Measurements from ENCODE around the gene HSD17B2.

Gene HSD17B2

DNA sequence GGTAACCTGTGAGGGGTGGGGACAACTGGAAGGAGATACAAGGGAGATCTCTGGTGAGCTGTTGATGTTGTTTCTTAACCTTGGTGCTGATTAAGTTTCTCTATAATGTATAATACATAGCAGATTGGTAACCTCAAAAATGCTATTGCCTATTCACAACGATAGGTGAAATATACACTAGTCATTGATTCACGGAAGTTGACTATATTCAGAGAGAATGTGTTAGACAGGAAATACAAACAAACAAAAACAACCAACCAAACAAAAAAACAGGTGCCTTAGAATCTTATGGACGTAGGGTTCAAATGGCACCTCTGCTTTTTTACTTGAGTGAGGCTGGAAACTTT is 21.5 kb downstream of the HSD17B2 start:
- Histone ChIP-seq H3K4me1 (ENCODE audit: insufficient read depth, low read length, poor library complexity, severe bottlenecking) (no peaks in the 10 kb centered on the region), H3K79me2 (ENCODE audit: insufficient read depth, low read length) (no peaks in the 10 kb centered on the region), H3K9ac (ENCODE audit: low read depth, low read length, poor library complexity, severe bottlenecking) (no peak overlapping the region), H2AFZ (ENCODE audit: low read length) (no peak overlapping the region), H3K9me3 (ENCODE audit: insufficient read depth, low read depth, low read length) (no peaks in the 10 kb centered on the region), H3K27me3 (ENCODE audit: insufficient read depth, low read length, poor library complexity, severe bottlenecking) (no peaks in the 10 kb centered on the region), H4K20me1 (ENCODE audit: insufficient read depth, low read length, poor library complexity, severe bottlenecking) (no peaks in the 10 kb centered on the region), H3K9me2 (replicated peaks; ENCODE audit: low read depth, low read length) (no peaks in the 10 kb centered on the region), H3K4me2 (ENCODE audit: low read depth, low read length, poor library complexity, severe bottlenecking) (no peak overlapping the region), H3K4me3 (ENCODE audit: low read length, poor library complexity, severe bottlenecking) (no peak overlapping the region), H3F3A (ENCODE audit: low read depth) (no peaks in the 10 kb centered on the region), H3K36me3 (ENCODE audit: insufficient read depth, low read length) (no peaks in the 10 kb centered on the region)
- TF ChIP-seq, protein P1, sequence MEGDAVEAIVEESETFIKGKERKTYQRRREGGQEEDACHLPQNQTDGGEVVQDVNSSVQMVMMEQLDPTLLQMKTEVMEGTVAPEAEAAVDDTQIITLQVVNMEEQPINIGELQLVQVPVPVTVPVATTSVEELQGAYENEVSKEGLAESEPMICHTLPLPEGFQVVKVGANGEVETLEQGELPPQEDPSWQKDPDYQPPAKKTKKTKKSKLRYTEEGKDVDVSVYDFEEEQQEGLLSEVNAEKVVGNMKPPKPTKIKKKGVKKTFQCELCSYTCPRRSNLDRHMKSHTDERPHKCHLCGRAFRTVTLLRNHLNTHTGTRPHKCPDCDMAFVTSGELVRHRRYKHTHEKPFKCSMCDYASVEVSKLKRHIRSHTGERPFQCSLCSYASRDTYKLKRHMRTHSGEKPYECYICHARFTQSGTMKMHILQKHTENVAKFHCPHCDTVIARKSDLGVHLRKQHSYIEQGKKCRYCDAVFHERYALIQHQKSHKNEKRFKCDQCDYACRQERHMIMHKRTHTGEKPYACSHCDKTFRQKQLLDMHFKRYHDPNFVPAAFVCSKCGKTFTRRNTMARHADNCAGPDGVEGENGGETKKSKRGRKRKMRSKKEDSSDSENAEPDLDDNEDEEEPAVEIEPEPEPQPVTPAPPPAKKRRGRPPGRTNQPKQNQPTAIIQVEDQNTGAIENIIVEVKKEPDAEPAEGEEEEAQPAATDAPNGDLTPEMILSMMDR (conservative IDR thresholded peaks at IDR 0.05; ENCODE audit: low read length): no peak
- no peak for TF ChIP-seq EZH2phosphoT487 (IDR thresholded peaks at IDR 0.05; ENCODE audit: borderline replicate concordance)

DNA sequence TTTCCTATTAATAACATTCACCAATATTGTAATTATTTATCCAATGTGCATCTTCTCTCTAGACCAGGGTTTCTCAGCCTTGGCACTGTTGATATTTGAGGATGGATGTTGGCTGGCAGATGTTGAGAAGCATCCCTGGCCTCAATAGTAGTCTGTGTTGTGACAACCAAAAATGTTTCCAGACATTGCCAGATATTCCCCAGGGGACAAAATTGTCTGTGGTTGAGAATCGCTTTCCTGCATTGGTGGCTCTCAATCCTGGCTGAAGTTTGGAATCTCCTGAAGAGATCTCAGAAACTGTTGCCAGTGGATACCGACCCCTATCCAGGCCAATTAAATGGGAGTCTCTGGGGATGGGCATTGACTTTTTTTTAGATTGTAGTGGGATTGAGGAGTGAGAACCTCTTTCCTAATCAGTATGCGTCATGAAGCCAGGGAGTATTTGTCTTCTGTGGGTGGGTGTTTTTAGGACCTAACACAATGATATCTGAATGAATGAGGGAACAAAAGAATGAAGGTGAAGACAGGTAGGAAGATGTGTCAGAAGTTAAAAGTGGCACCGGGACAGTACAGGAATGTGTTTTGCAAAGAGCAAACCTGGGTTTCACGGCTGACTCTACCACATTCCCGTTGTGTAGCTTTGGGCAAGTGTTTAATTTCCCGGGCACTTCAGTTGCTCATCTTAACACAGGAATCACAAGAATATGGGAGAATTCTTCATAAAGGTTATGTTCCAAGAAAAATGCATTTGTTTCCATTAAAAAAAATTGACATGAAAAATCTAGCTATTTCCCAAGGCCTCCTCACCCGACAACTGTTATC is 24.3 kb downstream of the HSD17B2 start:
- H3K9ac ChIP-seq (ENCODE audit: low read depth, low read length, poor library complexity, severe bottlenecking): no peak overlapping the region
- H3K4me1 ChIP-seq (ENCODE audit: insufficient read depth, low read length, poor library complexity, severe bottlenecking): no peaks in the 10 kb centered on the region
- no peaks in the 10 kb centered on the region for H3K9me2 ChIP-seq (replicated peaks; ENCODE audit: low read depth, low read length)
- no peaks in the 10 kb centered on the region for H3F3A ChIP-seq (ENCODE audit: low read depth)
- no peaks in the 10 kb centered on the region for H3K36me3 ChIP-seq (ENCODE audit: insufficient read depth, low read length)
- no peaks in the 10 kb centered on the region for H3K9me3 ChIP-seq (ENCODE audit: insufficient read depth, low read depth, low read length)
- no peaks in the 10 kb centered on the region for H3K27me3 ChIP-seq (ENCODE audit: insufficient read depth, low read length, poor library complexity, severe bottlenecking)
- no peak overlapping the region for H3K4me3 ChIP-seq (ENCODE audit: low read length, poor library complexity, severe bottlenecking)
- H4K20me1 ChIP-seq (ENCODE audit: insufficient read depth, low read length, poor library complexity, severe bottlenecking): no peaks in the 10 kb centered on the region
- no peaks in the 10 kb centered on the region for H3K79me2 ChIP-seq (ENCODE audit: insufficient read depth, low read length)
- TF ChIP-seq, protein P1 (conservative IDR thresholded peaks at IDR 0.05; ENCODE audit: low read length): no peak
- TF ChIP-seq EZH2phosphoT487 (IDR thresholded peaks at IDR 0.05; ENCODE audit: borderline replicate concordance): no peak
- H3K4me2 ChIP-seq (ENCODE audit: low read depth, low read length, poor library complexity, severe bottlenecking): no peak overlapping the region
- no peak overlapping the region for H2AFZ ChIP-seq (ENCODE audit: low read length)

DNA sequence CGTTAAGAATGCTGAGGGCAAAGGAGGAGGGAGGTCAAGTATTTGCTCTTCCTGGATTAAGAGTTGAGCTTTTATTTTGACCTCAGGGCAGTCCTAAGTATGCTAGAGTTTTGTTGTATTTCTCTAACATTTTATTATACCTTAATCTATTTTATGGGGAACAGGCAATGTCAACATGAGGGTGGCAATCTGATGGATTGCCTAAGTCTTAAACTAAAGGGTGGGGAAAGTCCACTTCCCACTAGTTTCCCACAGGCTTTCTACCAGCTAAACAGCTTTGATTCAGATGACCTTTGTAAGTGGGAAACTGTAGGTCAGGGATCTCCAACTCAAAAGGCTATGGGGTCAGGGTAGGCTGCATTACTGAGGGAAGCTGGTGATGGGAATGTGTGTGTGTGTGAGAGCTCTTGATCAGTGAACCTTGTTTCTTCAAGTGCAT is 24.9 kb downstream of the HSD17B2 start:
- Histone ChIP-seq H3K9me2 (replicated peaks; ENCODE audit: low read depth, low read length) (no peaks in the 10 kb centered on the region), H4K20me1 (ENCODE audit: insufficient read depth, low read length, poor library complexity, severe bottlenecking) (no peaks in the 10 kb centered on the region), H3F3A (ENCODE audit: low read depth) (no peaks in the 10 kb centered on the region), H3K36me3 (ENCODE audit: insufficient read depth, low read length) (no peaks in the 10 kb centered on the region), H3K79me2 (ENCODE audit: insufficient read depth, low read length) (no peaks in the 10 kb centered on the region), H3K4me1 (ENCODE audit: insufficient read depth, low read length, poor library complexity, severe bottlenecking) (no peaks in the 10 kb centered on the region), H2AFZ (ENCODE audit: low read length) (no peak overlapping the region), H3K27me3 (ENCODE audit: insufficient read depth, low read length, poor library complexity, severe bottlenecking) (no peaks in the 10 kb centered on the region), H3K4me3 (ENCODE audit: low read length, poor library complexity, severe bottlenecking) (no peak overlapping the region), H3K4me2 (ENCODE audit: low read depth, low read length, poor library complexity, severe bottlenecking) (no peak overlapping the region), H3K9me3 (ENCODE audit: insufficient read depth, low read depth, low read length) (no peaks in the 10 kb centered on the region), H3K9ac (ENCODE audit: low read depth, low read length, poor library complexity, severe bottlenecking) (no peak overlapping the region)
- TF ChIP-seq, protein P1 (conservative IDR thresholded peaks at IDR 0.05; ENCODE audit: low read length): no peak
- no peak for TF ChIP-seq EZH2phosphoT487 (IDR thresholded peaks at IDR 0.05; ENCODE audit: borderline replicate concordance)

Data from Loucy (cell line).